CD14-positive monocyte (primary cell): ENCODE results near the gene SHB. TPM values are rescaled to one million over a fixed set of nuclear protein-coding genes. Genes with fewer than 3 reads are reported as not detected.

Source experiments
- DNase-seq, 3 donors: peaks; one replicate each; pipeline ENCODE4 v3.0.0-alpha.2; 2011 to 2022
- H2AFZ ChIP-seq: 2 replicates; pipeline ENCODE4 v1.6.0; 2012; ENCODE audit warnings: mild to moderate bottlenecking, low read depth, low read length, inconsistent platforms; ENCODE audit not compliant: insufficient read depth, poor library complexity, severe bottlenecking
- H3K27ac ChIP-seq, 2 donors: 1 replicate in 1 of 2; 2 replicates in 1 of 2; pipeline ENCODE4 v1.5.1; 2012 to 2013; ENCODE audit warnings: low read length in 2 of 2, control low read depth in 1 of 2, inconsistent platforms in 1 of 2, low read depth in 1 of 2, mild to moderate bottlenecking in 1 of 2
- H3K27me3 ChIP-seq, 2 donors: one replicate each; pipeline versions ENCODE4 v1.6.0 to v1.6.1; 2011 to 2013; ENCODE audit warnings: low read length in 2 of 2; ENCODE audit not compliant: control insufficient read depth in 2 of 2, insufficient read depth in 2 of 2
- H3K36me3 ChIP-seq, 2 donors: replicated peaks in 1 of 2; 1 replicate in 1 of 2; 2 replicates in 1 of 2; pipeline versions ENCODE4 v1.5.1 to v1.6.1; 2012 to 2013; ENCODE audit warnings: low read length in 2 of 2, control low read depth in 1 of 2, inconsistent platforms in 1 of 2, mild to moderate bottlenecking in 1 of 2; ENCODE audit not compliant: insufficient read depth in 2 of 2, control insufficient read depth in 1 of 2
- H3K4me1 ChIP-seq, 2 donors: 1 replicate in 1 of 2; 2 replicates in 1 of 2; pipeline versions ENCODE4 v1.5.1 to v1.6.1; 2012 to 2013; ENCODE audit warnings: low read length in 2 of 2, control low read depth in 1 of 2, inconsistent platforms in 1 of 2, mild to moderate bottlenecking in 1 of 2, moderate library complexity in 1 of 2; ENCODE audit not compliant: insufficient read depth in 2 of 2, control insufficient read depth in 1 of 2
- H3K4me2 ChIP-seq: replicated peaks from 2 replicates; pipeline ENCODE3; 2012; ENCODE audit warnings: low read length, moderate library complexity, mild to moderate bottlenecking; ENCODE audit not compliant: poor library complexity, severe bottlenecking; ENCODE audit errors: extremely low read depth
- H3K4me3 ChIP-seq, 3 experiments: fragments of 200-600 bp in 1 of 3; sonication (generic) in 1 of 3; replicated peaks in 1 of 3; 1 replicate in 2 of 3; 2 replicates in 1 of 3; pipeline ENCODE4 v1.5.1; 2011 to 2013; ENCODE audit warnings: low read length in 3 of 3, mild to moderate bottlenecking in 3 of 3, control low read depth in 2 of 3, low read depth in 2 of 3, inconsistent platforms in 1 of 3, moderate library complexity in 1 of 3
- H3K79me2 ChIP-seq: 2 replicates; pipeline ENCODE4 v1.6.0; 2012; ENCODE audit warnings: mild to moderate bottlenecking, control low read depth, inconsistent platforms, low read length, moderate library complexity; ENCODE audit not compliant: insufficient read depth
- H3K9ac ChIP-seq: 2 replicates; pipeline ENCODE4 v1.6.0; 2017; ENCODE audit warnings: low read length, mild to moderate bottlenecking; ENCODE audit not compliant: insufficient read depth, poor library complexity, severe bottlenecking
- H3K9me3 ChIP-seq, 2 donors: replicated peaks in 1 of 2; 1 replicate in 1 of 2; 2 replicates in 1 of 2; pipeline versions ENCODE4 v1.5.1 to v1.6.1; 2012 to 2013; ENCODE audit warnings: low read length in 2 of 2, control low read depth in 1 of 2; ENCODE audit not compliant: control insufficient read depth in 1 of 2, insufficient read depth in 1 of 2
- H4K20me1 ChIP-seq: 2 replicates; pipeline ENCODE4 v1.6.0; 2012; ENCODE audit warnings: mild to moderate bottlenecking, low read length, control low read depth, moderate library complexity; ENCODE audit not compliant: insufficient read depth
- H3K27ac Mint-ChIP-seq, 7 donors: one replicate each; pipeline ENCODE4 v1.8.0; 2020; ENCODE audit warnings: mild to moderate bottlenecking in 7 of 7, mixed read lengths in 7 of 7, moderate library complexity in 6 of 7, inconsistent platforms in 2 of 7
- H3K27me3 Mint-ChIP-seq, 3 donors: one replicate each; pipeline ENCODE4 v1.8.0; 2021 to 2022; ENCODE audit warnings: low read depth in 3 of 3, mild to moderate bottlenecking in 3 of 3, mixed read lengths in 3 of 3, moderate library complexity in 3 of 3, inconsistent platforms in 1 of 3
- H3K36me3 Mint-ChIP-seq, 2 donors: one replicate each; pipeline ENCODE4 v1.8.0; 2020; ENCODE audit warnings: mixed read lengths in 2 of 2, inconsistent platforms in 1 of 2, mild to moderate bottlenecking in 1 of 2
- H3K4me1 Mint-ChIP-seq: one replicate; pipeline ENCODE4 v1.8.0; 2020; ENCODE audit warnings: mild to moderate bottlenecking, mixed read lengths
- H3K4me3 Mint-ChIP-seq, 2 donors: one replicate each; pipeline ENCODE4 v1.8.0; 2020; ENCODE audit warnings: mild to moderate bottlenecking in 2 of 2, mixed read lengths in 2 of 2, moderate library complexity in 1 of 2
- H3K9me3 Mint-ChIP-seq, 7 donors: one replicate each; pipeline ENCODE4 v1.8.0; 2020 to 2022; ENCODE audit warnings: mixed read lengths in 7 of 7, mild to moderate bottlenecking in 6 of 7, moderate library complexity in 6 of 7, inconsistent platforms in 2 of 7
- CTCF ChIP-seq: fragments of 200-600 bp; IDR thresholded peaks from one replicate; pipeline ENCODE4 v1.8.0; 2022; ENCODE audit warnings: antibody characterized with exemption, mild to moderate bottlenecking
- WGBS: methylation state at CpG from one replicate; pipeline ENCODE4 v1.1.5; 2013; ENCODE audit warnings: missing lambda C conversion rate; ENCODE audit not compliant: insufficient coverage; 5-methylcytosine and 5-hydroxymethylcytosine counted together
- intact Hi-C, 2 donors: fragments of 100-400 bp; cut with micrococcal nuclease; formaldehyde crosslinking; loops; one replicate each; pipeline versions ENCODE4 v1.15.0 to v1.15.1; 2023
- polyA plus RNA-seq, 3 donors: library from polyadenylated mRNA; depleted of rRNA in 1 of 3; unstranded in 2 of 3; stranded (reverse) in 1 of 3; fragments of 300-500 nt in 2 of 3; fragments of >200 nt in 1 of 3; fragmentation: Illumina TruSeq in 2 of 3; gene quantifications; 1 replicate in 2 of 3; 2 replicates in 1 of 3; pipeline ENCODE4 v1.2.3, GENCODE V29; 2012 to 2021

SHB gene
- polyA plus RNA-seq, 3 donors: 0.27 to 1.3 (median 0.31) TPM

DNA sequence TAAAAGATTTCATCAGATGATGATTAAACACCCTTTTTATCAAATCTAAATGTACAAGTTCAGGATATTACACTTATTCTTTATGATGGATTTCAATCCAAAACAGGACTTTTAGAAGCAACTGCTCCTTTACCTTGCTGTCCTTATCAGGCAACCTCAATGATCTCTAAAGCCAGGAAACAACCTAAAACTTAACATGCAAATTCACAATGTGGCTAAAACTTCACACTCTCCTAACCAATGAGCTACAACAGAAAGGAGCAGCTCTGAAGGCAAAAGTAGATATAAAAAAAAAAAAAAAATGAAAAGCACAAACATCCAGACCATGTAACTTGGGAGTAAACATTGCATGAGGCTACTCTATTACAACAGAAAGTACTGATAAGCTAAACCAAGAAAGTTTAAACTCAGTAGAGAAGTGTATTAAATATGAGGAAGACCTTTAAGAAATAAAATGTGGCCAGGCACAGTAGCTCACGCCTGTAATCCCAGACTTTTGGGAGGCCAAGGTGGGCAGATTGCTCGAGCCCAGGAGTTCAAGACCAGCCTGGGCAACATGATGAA is 188.0 kb downstream of the SHB start:
- no peak for TF ChIP-seq CTCF
- Mint-ChIP-seq H3K4me3 (no peak overlapping the region), H3K36me3 (peaks cover 26 to 48% of the 10 kb centered on the region in 2 donors), H3K4me1 (no peaks in the 10 kb centered on the region), H3K27ac (no peak overlapping the region), H3K9me3 (peaks cover 2 to 8% (median 5%) of the 10 kb centered on the region in 7 donors), H3K27me3 (peaks cover 0 to 3% (median 0%) of the 10 kb centered on the region in 3 donors)
- no peak overlapping the region for H3K9ac ChIP-seq
- intact Hi-C loops: no loop called here
- DNase-seq: no peak
- no peak overlapping the region for H3K27ac ChIP-seq
- H3K4me3 ChIP-seq: no peak overlapping the region
- H3K79me2 ChIP-seq: peaks cover 4% of the 10 kb centered on the region
- no peaks in the 10 kb centered on the region for H3K27me3 ChIP-seq
- peaks cover 4 to 54% of the 10 kb centered on the region in 2 donors for H3K36me3 ChIP-seq
- no peak overlapping the region for H3K4me2 ChIP-seq
- H3K4me1 ChIP-seq: no peaks in the 10 kb centered on the region
- H3K9me3 ChIP-seq: peaks cover 4 to 5% of the 10 kb centered on the region in 2 donors
- no peaks in the 10 kb centered on the region for H4K20me1 ChIP-seq
- 90% methylated on average over 2 of the region's 2 CpGs for WGBS
- no peak overlapping the region for H2AFZ ChIP-seq

DNA sequence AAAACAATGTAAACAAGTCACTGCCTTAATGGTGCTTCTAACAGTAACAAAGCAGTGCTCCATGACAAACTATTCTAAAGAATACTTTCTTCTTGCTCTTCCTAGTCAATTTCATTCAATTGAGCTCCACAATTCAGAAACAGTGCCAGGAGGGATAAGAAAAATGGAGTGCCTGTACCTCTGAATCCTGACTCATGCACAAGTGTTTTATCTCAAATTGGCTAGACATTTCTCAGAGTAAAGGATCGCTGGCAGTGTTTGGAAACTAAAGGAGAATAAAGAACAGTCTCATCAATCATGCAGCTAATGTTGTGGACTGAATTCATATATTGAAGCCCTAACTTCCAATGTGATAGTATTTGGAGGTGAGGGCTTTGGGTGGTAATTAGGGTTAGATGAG is 192.7 kb downstream of the SHB start:
- Mint-ChIP-seq H3K4me1 (no peaks in the 10 kb centered on the region), H3K36me3 (peaks cover 22 to 33% of the 10 kb centered on the region in 2 donors), H3K4me3 (no peak overlapping the region), H3K27ac (no peak overlapping the region), H3K9me3 (peaks cover 0 to 8% (median 5%) of the 10 kb centered on the region in 7 donors), H3K27me3 (peaks cover 0 to 2% (median 0%) of the 10 kb centered on the region in 3 donors)
- Histone ChIP-seq H2AFZ (no peak overlapping the region), H3K27ac (no peak overlapping the region), H3K79me2 (no peaks in the 10 kb centered on the region), H3K4me1 (no peaks in the 10 kb centered on the region), H4K20me1 (no peaks in the 10 kb centered on the region), H3K4me3 (no peak overlapping the region), H3K27me3 (no peaks in the 10 kb centered on the region), H3K9me3 (peaks cover 4 to 5% of the 10 kb centered on the region in 2 donors), H3K36me3 (peaks cover 4 to 43% of the 10 kb centered on the region in 2 donors), H3K4me2 (no peak overlapping the region), H3K9ac (no peak overlapping the region)
- WGBS: 100% methylated on average over 1 of the region's 1 CpG
- intact Hi-C loops: no loop called here
- TF ChIP-seq CTCF: no peak
- no peak for DNase-seq
